Prostate gland (tissue), 2 donors: ENCODE data around the gene DMAP1. TPM values are rescaled to one million over a fixed set of nuclear protein-coding genes. Genes with fewer than 3 reads are reported as not detected.

Experiments used
- DNase-seq: peaks from one replicate; pipeline ENCODE4 v3.0.0-alpha.2; 2019; ENCODE audit warnings: low spot score
- H3K27ac ChIP-seq, 2 donors: fragments of 200-600 bp; sonication (generic); 2 replicates each; pipeline ENCODE4 v1.5.1; 2017 to 2019
- H3K27me3 ChIP-seq: fragments of 200-600 bp; sonication (generic); replicated peaks from 2 replicates; pipeline ENCODE4 v1.5.1; 2019; ENCODE audit not compliant: insufficient read depth
- H3K36me3 ChIP-seq, 2 donors: fragments of 200-600 bp; sonication (generic); 1 replicate in 1 of 2; 2 replicates in 1 of 2; pipeline versions ENCODE4 v1.5.1 to v1.8.1; 2017 to 2019
- H3K4me1 ChIP-seq: fragments of 200-600 bp; sonication (generic); replicated peaks from 2 replicates; pipeline ENCODE4 v1.5.1; 2019
- H3K4me3 ChIP-seq, 2 donors: fragments of 200-600 bp; sonication (generic); 2 replicates each; pipeline ENCODE4 v1.5.1; 2017 to 2019
- H3K9me3 ChIP-seq: fragments of 200-600 bp; sonication (generic); 2 replicates; pipeline ENCODE4 v1.5.1; 2017
- POLR2A ChIP-seq: fragments of 450-650 bp; IDR thresholded peaks from one replicate; pipeline ENCODE4 v1.6.1; 2016; ENCODE audit warnings: antibody characterized with exemption, mild to moderate bottlenecking
- POLR2AphosphoS5 ChIP-seq: sonication (generic); formaldehyde crosslinking; IDR thresholded peaks from one replicate; pipeline ENCODE4 v1.6.1; 2017; ENCODE audit warnings: antibody characterized with exemption
- WGBS: methylation state at CpG from one replicate; pipeline ENCODE4 v1.1.5; 2018; 5-methylcytosine and 5-hydroxymethylcytosine counted together
- intact Hi-C: fragments of 100-400 bp; cut with DNase I; formaldehyde crosslinking; loops from one replicate; pipeline ENCODE4 v1.14.2; 2022
- total RNA-seq, 2 donors: library from RNA; depleted of rRNA; stranded (reverse); fragments of >200 nt; gene quantifications; one replicate each; pipeline ENCODE4 v1.1.0, GENCODE V29; 2016
- TF ChIP-seq, protein P1 (sequence below), 4 experiments: fragments of 200-600 bp in 2 of 4; fragments of 450-650 bp in 2 of 4; sonication (generic) in 2 of 4; IDR thresholded peaks; 1 replicate in 3 of 4; 2 replicates in 1 of 4; pipeline ENCODE4 v1.5.1; 2016 to 2019; ENCODE audit warnings: antibody characterized with exemption in 4 of 4, mild to moderate bottlenecking in 2 of 4, moderate library complexity in 2 of 4

DMAP1 gene
- total RNA-seq, 2 donors from 2014 or later: 50.6 to 84.0 TPM

DNA sequence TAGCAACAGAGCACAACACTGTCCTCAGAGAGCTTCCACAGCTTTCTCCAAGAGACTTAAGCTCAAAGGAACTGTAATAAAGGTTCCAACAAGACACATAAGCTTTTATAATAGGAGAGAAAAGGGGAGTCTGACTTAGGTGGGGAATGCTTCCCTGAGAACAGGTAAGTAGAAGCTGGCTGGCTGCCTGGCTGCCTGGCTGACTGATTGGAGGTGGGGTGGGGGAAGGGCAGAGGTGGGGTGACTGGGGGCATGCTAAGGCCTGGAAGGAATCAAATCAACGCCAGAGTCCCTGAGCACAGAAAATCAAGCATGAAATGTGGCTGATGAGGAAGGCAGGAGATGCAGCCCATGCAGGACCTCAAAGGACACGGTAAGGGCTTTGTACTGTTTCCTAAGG is 45.8 kb downstream of the DMAP1 start:
- Histone ChIP-seq H3K27ac (no peak overlapping the region), H3K9me3 (no peaks in the 10 kb centered on the region), H3K36me3 (no peaks in the 10 kb centered on the region), H3K4me1 (no peaks in the 10 kb centered on the region), H3K27me3 (no peaks in the 10 kb centered on the region), H3K4me3 (no peak overlapping the region)
- intact Hi-C loops: no loop called here
- no peak for DNase-seq
- TF ChIP-seq, protein P1, sequence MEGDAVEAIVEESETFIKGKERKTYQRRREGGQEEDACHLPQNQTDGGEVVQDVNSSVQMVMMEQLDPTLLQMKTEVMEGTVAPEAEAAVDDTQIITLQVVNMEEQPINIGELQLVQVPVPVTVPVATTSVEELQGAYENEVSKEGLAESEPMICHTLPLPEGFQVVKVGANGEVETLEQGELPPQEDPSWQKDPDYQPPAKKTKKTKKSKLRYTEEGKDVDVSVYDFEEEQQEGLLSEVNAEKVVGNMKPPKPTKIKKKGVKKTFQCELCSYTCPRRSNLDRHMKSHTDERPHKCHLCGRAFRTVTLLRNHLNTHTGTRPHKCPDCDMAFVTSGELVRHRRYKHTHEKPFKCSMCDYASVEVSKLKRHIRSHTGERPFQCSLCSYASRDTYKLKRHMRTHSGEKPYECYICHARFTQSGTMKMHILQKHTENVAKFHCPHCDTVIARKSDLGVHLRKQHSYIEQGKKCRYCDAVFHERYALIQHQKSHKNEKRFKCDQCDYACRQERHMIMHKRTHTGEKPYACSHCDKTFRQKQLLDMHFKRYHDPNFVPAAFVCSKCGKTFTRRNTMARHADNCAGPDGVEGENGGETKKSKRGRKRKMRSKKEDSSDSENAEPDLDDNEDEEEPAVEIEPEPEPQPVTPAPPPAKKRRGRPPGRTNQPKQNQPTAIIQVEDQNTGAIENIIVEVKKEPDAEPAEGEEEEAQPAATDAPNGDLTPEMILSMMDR (IDR thresholded peaks at IDR 0.05): no peak
- TF ChIP-seq POLR2AphosphoS5 (no peak), POLR2A (no peak)
- WGBS: 87% methylated on average over 2 of the region's 2 CpGs

GRCh38 chr1:44260792-44261170 is 47.5 kb downstream of the DMAP1 start:
- TF ChIP-seq POLR2A (no peak), POLR2AphosphoS5 (no peak)
- TF ChIP-seq, protein P1 (IDR thresholded peaks at IDR 0.05): no peak
- intact Hi-C loops: no loop called here
- H3K27me3 ChIP-seq: no peaks in the 10 kb centered on the region
- no peak overlapping the region for H3K27ac ChIP-seq
- H3K36me3 ChIP-seq: no peaks in the 10 kb centered on the region
- no peaks in the 10 kb centered on the region for H3K9me3 ChIP-seq
- H3K4me3 ChIP-seq: no peak overlapping the region
- no peak for DNase-seq
- no peaks in the 10 kb centered on the region for H3K4me1 ChIP-seq
- WGBS: 59% methylated on average over 4 of the region's 4 CpGs

- Histone ChIP-seq H3K4me1 (no peaks in the 10 kb centered on the region), H3K27ac (no peak overlapping the region), H3K36me3 (no peaks in the 10 kb centered on the region), H3K4me3 (no peak overlapping the region), H3K27me3 (no peaks in the 10 kb centered on the region), H3K9me3 (no peaks in the 10 kb centered on the region)
- TF ChIP-seq, protein P1 (IDR thresholded peaks at IDR 0.05): no peak
- TF ChIP-seq POLR2A: no peak
- TF ChIP-seq POLR2AphosphoS5: no peak
- intact Hi-C loops: no loop called here
- no peak for DNase-seq
- WGBS: 52% methylated on average over 27 of the region's 27 CpGs
Measured at GRCh38 chr1:44261171-44261817, 48.0 kb downstream of the DMAP1 start.

GRCh38 chr1:44261962-44262361 is 48.7 kb downstream of the DMAP1 start:
- Histone ChIP-seq H3K36me3 (no peaks in the 10 kb centered on the region), H3K4me1 (peaks cover under 1% of the 10 kb centered on the region), H3K9me3 (no peaks in the 10 kb centered on the region), H3K27ac (no peak overlapping the region), H3K27me3 (no peaks in the 10 kb centered on the region), H3K4me3 (no peak overlapping the region)
- 77% methylated on average over 5 of the region's 5 CpGs for WGBS
- intact Hi-C loops: no loop called here
- no peak for TF ChIP-seq POLR2AphosphoS5
- no peak for TF ChIP-seq POLR2A
- TF ChIP-seq, protein P1 (IDR thresholded peaks at IDR 0.05): no peak
- DNase-seq: no peak

GRCh38 chr1:44262414-44262813 is 49.1 kb downstream of the DMAP1 start:
- TF ChIP-seq POLR2AphosphoS5: no peak
- TF ChIP-seq POLR2A: no peak
- intact Hi-C loops: no loop called here
- 99% methylated on average over 6 of the region's 6 CpGs for WGBS
- Histone ChIP-seq H3K4me1 (peaks cover 5% of the 10 kb centered on the region), H3K27ac (no peak overlapping the region), H3K9me3 (no peaks in the 10 kb centered on the region), H3K27me3 (no peaks in the 10 kb centered on the region), H3K4me3 (no peak overlapping the region), H3K36me3 (no peaks in the 10 kb centered on the region)
- no peak for DNase-seq
